ENCODE measurements around the gene FOXP1. TPM values are rescaled to one million over a fixed set of nuclear protein-coding genes. Genes with fewer than 3 reads are reported as not detected.

Gene FOXP1
- total RNA-seq, 4 donors from 2014 or later: 49.8 to 157 (median 71.9) TPM

GRCh38 chr3:71425491-71426071 lies 157.9 kb downstream of the FOXP1 start:
- WGBS: 67% methylated on average over 2 of the region's 2 CpGs
- no peak overlapping the region for H3K27ac ChIP-seq

GRCh38 chr3:71423151-71423906 lies 160.2 kb downstream of the FOXP1 start:
- 60% methylated on average over 11 of the region's 12 CpGs for WGBS
- no peak for TF ChIP-seq CTCF (IDR thresholded peaks at IDR 0.05)
- TF ChIP-seq POLR2AphosphoS5 (IDR thresholded peaks at IDR 0.05): peak in 1 of 3 donors; percentile 56
- H3K4me3 ChIP-seq: no peak overlapping the region
- no peak for DNase-seq (ENCODE audit: low spot score in 2 of 2)
- no peaks in the 10 kb centered on the region for H3K36me3 ChIP-seq
- H3K27me3 ChIP-seq: no peaks in the 10 kb centered on the region
- H3K4me1 ChIP-seq: peaks cover 26% of the 10 kb centered on the region
- H3K9me3 ChIP-seq: no peaks in the 10 kb centered on the region
- no peak overlapping the region for H3K27ac ChIP-seq

More at GRCh38 chr3:71425491-71426071, 157.9 kb downstream of the FOXP1 start:
- DNase-seq (ENCODE audit: low spot score in 2 of 2): no peak
- no peaks in the 10 kb centered on the region for H3K27me3 ChIP-seq
- no peaks in the 10 kb centered on the region for H3K36me3 ChIP-seq
- TF ChIP-seq POLR2AphosphoS5 (IDR thresholded peaks at IDR 0.05) (no peak), CTCF (IDR thresholded peaks at IDR 0.05) (no peak), POLR2A (IDR thresholded peaks at IDR 0.05) (no peak), EP300 (IDR thresholded peaks at IDR 0.05) (no peak)
- no peaks in the 10 kb centered on the region for H3K9me3 ChIP-seq
- no peak overlapping the region for H3K4me3 ChIP-seq
- peaks cover 39% of the 10 kb centered on the region for H3K4me1 ChIP-seq

- Histone ChIP-seq H3K27ac (no peak overlapping the region), H3K27me3 (no peaks in the 10 kb centered on the region), H3K36me3 (no peaks in the 10 kb centered on the region), H3K9me3 (no peaks in the 10 kb centered on the region), H3K4me1 (peaks cover 20% of the 10 kb centered on the region), H3K4me3 (no peak overlapping the region)
- no peak for DNase-seq (ENCODE audit: low spot score in 2 of 2)
- 79% methylated on average over 12 of the region's 12 CpGs for WGBS
- TF ChIP-seq POLR2AphosphoS5 (IDR thresholded peaks at IDR 0.05): no peak
- TF ChIP-seq EP300 (IDR thresholded peaks at IDR 0.05): no peak
- TF ChIP-seq CTCF (IDR thresholded peaks at IDR 0.05): no peak
- no peak for TF ChIP-seq POLR2A (IDR thresholded peaks at IDR 0.05)
Observed at GRCh38 chr3:71421820-71422566, 161.5 kb downstream of the FOXP1 start.

- peaks cover 20% of the 10 kb centered on the region for H3K4me1 ChIP-seq
Observed at GRCh38 chr3:71421475-71421819, 162.1 kb downstream of the FOXP1 start.

More at GRCh38 chr3:71421475-71421819, 162.1 kb downstream of the FOXP1 start:
- Histone ChIP-seq H3K36me3 (no peaks in the 10 kb centered on the region), H3K4me3 (no peak overlapping the region), H3K9me3 (no peaks in the 10 kb centered on the region), H3K27ac (no peak overlapping the region), H3K27me3 (no peaks in the 10 kb centered on the region)
- DNase-seq (ENCODE audit: low spot score in 2 of 2): no peak
- WGBS: 93% methylated on average over 4 of the region's 4 CpGs
- no peak for TF ChIP-seq POLR2A (IDR thresholded peaks at IDR 0.05)
- no peak for TF ChIP-seq CTCF (IDR thresholded peaks at IDR 0.05)
